ENCODE data around the gene TOE1. TPM values are rescaled to one million over a fixed set of nuclear protein-coding genes. Genes with fewer than 3 reads are reported as not detected.
"Not testable (repeated sequence)": the region's sequence is repeated elsewhere in the genome, so short reads cannot be mapped to it uniquely, and the experiment has no call there.

TOE1 gene
- polyA plus RNA-seq, 1 donor from 2014 or later = 16.8 TPM

DNA sequence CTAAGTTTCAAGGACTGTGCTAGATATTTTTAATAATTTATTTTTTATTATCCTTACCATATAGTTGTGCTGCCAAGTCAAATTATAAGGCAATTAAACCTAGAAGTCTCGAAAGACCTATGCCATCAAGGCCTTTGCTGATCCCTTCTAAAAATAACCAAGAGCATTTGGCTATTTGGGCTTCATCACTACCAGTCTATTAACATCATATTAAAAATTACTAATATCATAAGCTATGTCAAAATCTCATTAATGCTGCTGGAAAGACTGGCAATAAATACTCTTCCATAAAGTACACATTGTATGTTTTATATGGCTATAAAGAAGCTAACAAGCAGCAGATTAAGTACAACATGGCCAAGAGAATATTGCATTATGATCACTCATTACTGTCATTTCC, 43.2 kb downstream of the TOE1 start:
- Histone ChIP-seq H3K9me3 (ENCODE audit: low read length) (no peaks in the 10 kb centered on the region), H3K27ac (ENCODE audit: low read length) (no peak overlapping the region), H3K4me2 (ENCODE audit: low read length) (no peak overlapping the region), H2AFZ (ENCODE audit: low read depth, low read length) (no peak overlapping the region), H3K79me2 (replicated peaks; ENCODE audit: insufficient read depth, low read length) (no peaks in the 10 kb centered on the region), H3K27me3 (ENCODE audit: insufficient read depth, low read depth, low read length) (no peaks in the 10 kb centered on the region), H3K36me3 (ENCODE audit: insufficient read depth, low read length) (no peaks in the 10 kb centered on the region), H3K4me3 (ENCODE audit: low read length) (no peak overlapping the region), H3F3A (ENCODE audit: insufficient read depth, low read length, poor library complexity, severe bottlenecking) (no peaks in the 10 kb centered on the region), H3K9me2 (ENCODE audit: insufficient read depth, low read length) (no peaks in the 10 kb centered on the region), H4K20me1 (ENCODE audit: insufficient read depth) (no peaks in the 10 kb centered on the region), H3K9ac (ENCODE audit: low read length) (no peak overlapping the region)
- TF ChIP-seq SMC3 (conservative IDR thresholded peaks at IDR 0.05; ENCODE audit: poor library complexity) = no peak
- TF ChIP-seq, protein P1, sequence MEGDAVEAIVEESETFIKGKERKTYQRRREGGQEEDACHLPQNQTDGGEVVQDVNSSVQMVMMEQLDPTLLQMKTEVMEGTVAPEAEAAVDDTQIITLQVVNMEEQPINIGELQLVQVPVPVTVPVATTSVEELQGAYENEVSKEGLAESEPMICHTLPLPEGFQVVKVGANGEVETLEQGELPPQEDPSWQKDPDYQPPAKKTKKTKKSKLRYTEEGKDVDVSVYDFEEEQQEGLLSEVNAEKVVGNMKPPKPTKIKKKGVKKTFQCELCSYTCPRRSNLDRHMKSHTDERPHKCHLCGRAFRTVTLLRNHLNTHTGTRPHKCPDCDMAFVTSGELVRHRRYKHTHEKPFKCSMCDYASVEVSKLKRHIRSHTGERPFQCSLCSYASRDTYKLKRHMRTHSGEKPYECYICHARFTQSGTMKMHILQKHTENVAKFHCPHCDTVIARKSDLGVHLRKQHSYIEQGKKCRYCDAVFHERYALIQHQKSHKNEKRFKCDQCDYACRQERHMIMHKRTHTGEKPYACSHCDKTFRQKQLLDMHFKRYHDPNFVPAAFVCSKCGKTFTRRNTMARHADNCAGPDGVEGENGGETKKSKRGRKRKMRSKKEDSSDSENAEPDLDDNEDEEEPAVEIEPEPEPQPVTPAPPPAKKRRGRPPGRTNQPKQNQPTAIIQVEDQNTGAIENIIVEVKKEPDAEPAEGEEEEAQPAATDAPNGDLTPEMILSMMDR (IDR thresholded peaks at IDR 0.05; ENCODE audit: poor library complexity, severe bottlenecking) = no peak
- no peak for TF ChIP-seq EZH2 (IDR thresholded peaks at IDR 0.05; ENCODE audit: borderline replicate concordance, insufficient read depth, low read length, poor library complexity, severe bottlenecking)
- TF ChIP-seq RAD21 (conservative IDR thresholded peaks at IDR 0.05) = no peak
- TF ChIP-seq TAF1 (IDR thresholded peaks at IDR 0.05; ENCODE audit: low read depth) = no peak
- TF ChIP-seq MXI1 (conservative IDR thresholded peaks at IDR 0.05; ENCODE audit: poor library complexity, severe bottlenecking) = no peak
- TF ChIP-seq POLR2AphosphoS5 (IDR thresholded peaks at IDR 0.05) = no peak
- TF ChIP-seq REST (IDR thresholded peaks at IDR 0.05; ENCODE audit: borderline replicate concordance) = no peak
- TF ChIP-seq EP300 (conservative IDR thresholded peaks at IDR 0.05; ENCODE audit: poor library complexity, severe bottlenecking) = no peak

DNA sequence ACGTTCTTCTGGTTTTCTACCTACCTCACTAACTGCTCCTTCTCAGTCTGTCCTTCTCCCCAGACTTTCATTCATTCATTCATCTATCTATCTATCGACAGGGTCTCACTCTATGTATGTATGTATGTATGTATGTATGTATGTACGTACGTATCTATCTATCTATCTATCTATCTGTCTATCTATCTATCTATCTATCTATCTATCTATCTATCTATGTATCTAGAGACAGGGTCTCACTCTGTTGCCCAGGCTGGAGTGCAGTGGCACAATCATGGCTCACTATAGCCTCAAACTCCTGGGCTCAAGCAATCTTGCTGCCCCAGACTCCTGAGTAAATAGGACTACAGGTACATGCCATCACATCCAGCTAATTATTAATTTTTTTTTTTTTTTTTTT, 44.2 kb downstream of the TOE1 start:
- not testable (repeated sequence) for H3F3A ChIP-seq (ENCODE audit: insufficient read depth, low read length, poor library complexity, severe bottlenecking); H3K9ac ChIP-seq (ENCODE audit: low read length); H2AFZ ChIP-seq (ENCODE audit: low read depth, low read length)

DNA sequence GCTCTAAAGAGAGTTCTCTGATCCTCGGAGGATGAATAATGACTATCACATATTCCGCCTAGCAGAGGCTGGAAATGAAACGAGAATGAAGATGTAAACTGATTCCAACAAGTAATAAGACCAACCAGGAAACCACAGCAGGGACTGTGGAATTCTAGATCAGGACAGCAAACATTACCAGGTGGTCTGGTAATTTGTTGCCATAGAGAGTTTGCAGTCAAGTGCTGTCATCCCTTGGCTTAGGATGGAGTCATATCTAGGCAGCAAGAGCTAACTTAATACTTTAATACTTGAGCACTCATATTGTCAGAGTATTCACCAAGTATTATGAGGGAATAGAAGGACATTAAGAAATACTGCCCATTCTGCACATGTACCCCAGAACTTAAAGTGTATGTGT, 45.3 kb downstream of the TOE1 start:
- H3F3A ChIP-seq (ENCODE audit: insufficient read depth, low read length, poor library complexity, severe bottlenecking) = no peaks in the 10 kb centered on the region
- no peak overlapping the region for H3K4me2 ChIP-seq (ENCODE audit: low read length)
- H3K9me2 ChIP-seq (ENCODE audit: insufficient read depth, low read length) = no peaks in the 10 kb centered on the region
- H3K79me2 ChIP-seq (replicated peaks; ENCODE audit: insufficient read depth, low read length) = no peaks in the 10 kb centered on the region
- H2AFZ ChIP-seq (ENCODE audit: low read depth, low read length) = no peak overlapping the region
- H4K20me1 ChIP-seq (ENCODE audit: insufficient read depth) = no peaks in the 10 kb centered on the region
- no peaks in the 10 kb centered on the region for H3K36me3 ChIP-seq (ENCODE audit: insufficient read depth, low read length)
- no peaks in the 10 kb centered on the region for H3K9me3 ChIP-seq (ENCODE audit: low read length)
- no peak overlapping the region for H3K27ac ChIP-seq (ENCODE audit: low read length)
- TF ChIP-seq REST (IDR thresholded peaks at IDR 0.05; ENCODE audit: borderline replicate concordance) = no peak
- TF ChIP-seq, protein P1 (IDR thresholded peaks at IDR 0.05; ENCODE audit: poor library complexity, severe bottlenecking) = no peak
- TF ChIP-seq EZH2 (IDR thresholded peaks at IDR 0.05; ENCODE audit: borderline replicate concordance, insufficient read depth, low read length, poor library complexity, severe bottlenecking) = no peak
- TF ChIP-seq TAF1 (IDR thresholded peaks at IDR 0.05; ENCODE audit: low read depth) = no peak
- no peak for TF ChIP-seq RAD21 (conservative IDR thresholded peaks at IDR 0.05)
- no peak for TF ChIP-seq MXI1 (conservative IDR thresholded peaks at IDR 0.05; ENCODE audit: poor library complexity, severe bottlenecking)
- no peak for TF ChIP-seq EP300 (conservative IDR thresholded peaks at IDR 0.05; ENCODE audit: poor library complexity, severe bottlenecking)
- no peak for TF ChIP-seq POLR2AphosphoS5 (IDR thresholded peaks at IDR 0.05)
- TF ChIP-seq SMC3 (conservative IDR thresholded peaks at IDR 0.05; ENCODE audit: poor library complexity) = no peak
- no peaks in the 10 kb centered on the region for H3K27me3 ChIP-seq (ENCODE audit: insufficient read depth, low read depth, low read length)
- no peak overlapping the region for H3K4me3 ChIP-seq (ENCODE audit: low read length)
- H3K9ac ChIP-seq (ENCODE audit: low read length) = no peak overlapping the region

More for the DNA sequence above, 44.2 kb downstream of the TOE1 start:
- H3K4me2 ChIP-seq (ENCODE audit: low read length); H3K9me2 ChIP-seq (ENCODE audit: insufficient read depth, low read length); H3K36me3 ChIP-seq (ENCODE audit: insufficient read depth, low read length); H3K27ac ChIP-seq (ENCODE audit: low read length); H3K9me3 ChIP-seq (ENCODE audit: low read length); H4K20me1 ChIP-seq (ENCODE audit: insufficient read depth); H3K27me3 ChIP-seq (ENCODE audit: insufficient read depth, low read depth, low read length); H3K79me2 ChIP-seq (replicated peaks; ENCODE audit: insufficient read depth, low read length); H3K4me3 ChIP-seq (ENCODE audit: low read length): not testable (repeated sequence)

Data from neural cell (in vitro differentiated cells).